Endothelial cell of umbilical vein (primary cell): ENCODE measurements around the gene APC2. TPM values are rescaled to one million over a fixed set of nuclear protein-coding genes. Genes with fewer than 3 reads are reported as not detected.

ENCODE experiments used
- BruUV-seq: library from RNA; stranded (reverse); fragments of 400-500 nt; replicated peaks from 2 replicates; lab custom pipeline; 2021; lab: Mats Ljungman, UMichigan
- CTCF ChIA-PET: fragments of 300-600, 350-600 bp; sonication (Branson Sonifier 250); formaldehyde crosslinking; loops from one replicate; lab custom pipeline; 2021; ENCODE audit warnings: antibody characterized with exemption, inconsistent platforms; lab: Charles Lee
- POLR2A ChIA-PET: fragments of 300-600, 350-600 bp; sonication (Branson Sonifier 250); formaldehyde crosslinking; loops from one replicate; lab custom pipeline; 2021; ENCODE audit warnings: antibody characterized with exemption, inconsistent platforms; lab: Charles Lee
- DNase-seq: peaks from one replicate; pipeline ENCODE4 v3.0.0-alpha.2; 2011; ENCODE audit warnings: low read depth, low spot score
- FAIRE-seq: peaks from 2 replicates; lab custom pipeline; 2011; peaks lifted over from hg19 to GRCh38; lab: Jason Lieb, UNC
- H2AFZ ChIP-seq: 2 replicates; pipeline ENCODE4 v1.6.0; 2012; ENCODE audit warnings: low read depth, low read length, control low read depth, inconsistent platforms
- H3K27ac ChIP-seq: 2 replicates; pipeline ENCODE4 v1.5.1; 2011; ENCODE audit warnings: low read depth, mild to moderate bottlenecking, control low read depth, low read length, moderate library complexity; ENCODE audit not compliant: insufficient read depth
- H3K27me3 ChIP-seq, 2 experiments: 2 replicates each; pipeline versions ENCODE4 v1.6.0 to v1.6.1; 2011; ENCODE audit warnings: low read length in 2 of 2, mixed read lengths in 1 of 2; ENCODE audit not compliant: control insufficient read depth in 2 of 2, insufficient read depth in 2 of 2
- H3K36me3 ChIP-seq, 2 experiments: 2 replicates in 1 of 2; 3 replicates in 1 of 2; pipeline ENCODE4 v1.5.1; 2011; ENCODE audit warnings: low read length in 2 of 2, mild to moderate bottlenecking in 1 of 2, moderate library complexity in 1 of 2; ENCODE audit not compliant: control insufficient read depth in 2 of 2, insufficient read depth in 2 of 2; ENCODE audit errors: extremely low read depth in 1 of 2
- H3K4me1 ChIP-seq: 3 replicates; pipeline ENCODE4 v1.5.1; 2011; ENCODE audit warnings: mild to moderate bottlenecking, low read length; ENCODE audit not compliant: control insufficient read depth, insufficient read depth; ENCODE audit errors: extremely low read depth
- H3K4me2 ChIP-seq: 2 replicates; pipeline ENCODE4 v1.6.1; 2011; ENCODE audit warnings: low read length, control low read depth, mixed read lengths; ENCODE audit not compliant: insufficient read depth
- H3K4me3 ChIP-seq, 3 experiments: fragments of 200-600 bp in 1 of 3; sonication (generic), shearing (Covaris generic) in 1 of 3; replicated peaks in 1 of 3; 2 replicates each; pipeline ENCODE4 v1.5.1; 2011 to 2016; ENCODE audit warnings: control low read depth in 3 of 3, low read length in 3 of 3, mild to moderate bottlenecking in 2 of 3, inconsistent platforms in 1 of 3, low read depth in 1 of 3, moderate library complexity in 1 of 3; ENCODE audit not compliant: insufficient read depth in 1 of 3
- H3K79me2 ChIP-seq: 2 replicates; pipeline ENCODE4 v1.6.0; 2012; ENCODE audit warnings: low read length, inconsistent platforms; ENCODE audit not compliant: control insufficient read depth, insufficient read depth
- H3K9ac ChIP-seq: replicated peaks from 2 replicates; pipeline ENCODE3; 2011; ENCODE audit warnings: low read length, control low read depth; ENCODE audit not compliant: insufficient read depth; ENCODE audit errors: extremely low read depth
- H3K9me1 ChIP-seq: replicated peaks from 3 replicates; pipeline ENCODE4 v1.6.0; 2011; ENCODE audit warnings: mild to moderate bottlenecking, low read length; ENCODE audit not compliant: control insufficient read depth, insufficient read depth; ENCODE audit errors: extremely low read depth
- H3K9me3 ChIP-seq: replicated peaks from 2 replicates; pipeline ENCODE4 v1.5.1; 2012; ENCODE audit warnings: low read length, inconsistent platforms; ENCODE audit not compliant: control insufficient read depth, insufficient read depth
- H4K20me1 ChIP-seq: replicated peaks from 2 replicates; pipeline ENCODE3; 2011; ENCODE audit warnings: mild to moderate bottlenecking, low read length; ENCODE audit not compliant: control insufficient read depth, insufficient read depth; ENCODE audit errors: extremely low read depth
- CTCF ChIP-seq, 2 donors: IDR thresholded peaks; 1 replicate in 1 of 2; 2 replicates in 1 of 2; pipeline ENCODE4 v1.5.1; 2011; ENCODE audit warnings: low read length in 2 of 2, mild to moderate bottlenecking in 2 of 2, moderate library complexity in 2 of 2, control low read depth in 1 of 2, inconsistent platforms in 1 of 2, low read depth in 1 of 2; ENCODE audit not compliant: insufficient read depth in 1 of 2; ENCODE audit errors: extremely low read depth in 1 of 2
- EZH2 ChIP-seq: IDR thresholded peaks from 2 replicates; pipeline ENCODE4 v1.6.1; 2012; ENCODE audit warnings: borderline replicate concordance, low read depth, mild to moderate bottlenecking, moderate library complexity, low read length, inconsistent platforms; ENCODE audit not compliant: severe bottlenecking
- FOS ChIP-seq: IDR thresholded peaks from 2 replicates; pipeline ENCODE4 v1.6.1; 2011; ENCODE audit warnings: mild to moderate bottlenecking, low read length, moderate library complexity, borderline replicate concordance; ENCODE audit not compliant: insufficient read depth
- GATA2 ChIP-seq: IDR thresholded peaks from 2 replicates; pipeline ENCODE4 v1.7.0; 2011; ENCODE audit warnings: low read depth, mild to moderate bottlenecking, moderate library complexity, mixed read lengths, low read length; ENCODE audit not compliant: insufficient read length, insufficient read depth
- JUN ChIP-seq: IDR thresholded peaks from 2 replicates; pipeline ENCODE4 v1.6.1; 2011; ENCODE audit warnings: borderline replicate concordance, low read depth; ENCODE audit not compliant: insufficient read length, insufficient read depth
- MYC ChIP-seq: IDR thresholded peaks from one replicate; pipeline ENCODE4 v1.6.1; 2011; ENCODE audit warnings: mild to moderate bottlenecking, low read depth, low read length
- POLR2A ChIP-seq: IDR thresholded peaks from 2 replicates; pipeline ENCODE4 v1.6.1; 2012; ENCODE audit warnings: low read depth, mild to moderate bottlenecking, control low read depth, low read length
- POLR2AphosphoS5 ChIP-seq: IDR thresholded peaks from 2 replicates; pipeline ENCODE4 v1.6.1; 2012; ENCODE audit warnings: low read depth, mild to moderate bottlenecking, control low read depth, low read length, moderate library complexity; ENCODE audit not compliant: insufficient read depth
- dilution Hi-C: fragments of 300-500 bp; cut with MboI; formaldehyde crosslinking; loops from one replicate; pipeline ENCODE4 v1.15.0; 2019; ENCODE audit warnings: low sequenced_read_pairs; ENCODE audit not compliant: extremely low pct_ligation_motif_present
- intact Hi-C: fragments of 100-400 bp; cut with micrococcal nuclease; formaldehyde crosslinking; loops from one replicate; pipeline ENCODE4 v1.10.0; 2022
- polyA plus RNA-seq, 4 experiments: library from polyadenylated mRNA; depleted of rRNA in 3 of 4; stranded (reverse) in 3 of 4; unstranded in 1 of 4; fragments of >200 nt; gene quantifications; 2 replicates each; pipeline versions ENCODE4 v1.2.1 to v1.2.3, GENCODE V29; 2011 to 2012; ENCODE audit warnings: missing spikeins in 1 of 4
- total RNA-seq: library from RNA; stranded (reverse); gene quantifications from 2 replicates; pipeline ENCODE4 v1.2.3, GENCODE V29; 2021
- TF ChIP-seq, protein P1 (sequence below): IDR thresholded peaks from 2 replicates; pipeline ENCODE4 v1.6.1; 2011; ENCODE audit not compliant: insufficient read depth, insufficient read length

The APC2 gene
- total and polyA plus RNA-seq, 2 donors (not counting 3 experiments of a cell fraction or from before 2014, with no cell fraction given) = 0.01 to 0.04 TPM

DNA sequence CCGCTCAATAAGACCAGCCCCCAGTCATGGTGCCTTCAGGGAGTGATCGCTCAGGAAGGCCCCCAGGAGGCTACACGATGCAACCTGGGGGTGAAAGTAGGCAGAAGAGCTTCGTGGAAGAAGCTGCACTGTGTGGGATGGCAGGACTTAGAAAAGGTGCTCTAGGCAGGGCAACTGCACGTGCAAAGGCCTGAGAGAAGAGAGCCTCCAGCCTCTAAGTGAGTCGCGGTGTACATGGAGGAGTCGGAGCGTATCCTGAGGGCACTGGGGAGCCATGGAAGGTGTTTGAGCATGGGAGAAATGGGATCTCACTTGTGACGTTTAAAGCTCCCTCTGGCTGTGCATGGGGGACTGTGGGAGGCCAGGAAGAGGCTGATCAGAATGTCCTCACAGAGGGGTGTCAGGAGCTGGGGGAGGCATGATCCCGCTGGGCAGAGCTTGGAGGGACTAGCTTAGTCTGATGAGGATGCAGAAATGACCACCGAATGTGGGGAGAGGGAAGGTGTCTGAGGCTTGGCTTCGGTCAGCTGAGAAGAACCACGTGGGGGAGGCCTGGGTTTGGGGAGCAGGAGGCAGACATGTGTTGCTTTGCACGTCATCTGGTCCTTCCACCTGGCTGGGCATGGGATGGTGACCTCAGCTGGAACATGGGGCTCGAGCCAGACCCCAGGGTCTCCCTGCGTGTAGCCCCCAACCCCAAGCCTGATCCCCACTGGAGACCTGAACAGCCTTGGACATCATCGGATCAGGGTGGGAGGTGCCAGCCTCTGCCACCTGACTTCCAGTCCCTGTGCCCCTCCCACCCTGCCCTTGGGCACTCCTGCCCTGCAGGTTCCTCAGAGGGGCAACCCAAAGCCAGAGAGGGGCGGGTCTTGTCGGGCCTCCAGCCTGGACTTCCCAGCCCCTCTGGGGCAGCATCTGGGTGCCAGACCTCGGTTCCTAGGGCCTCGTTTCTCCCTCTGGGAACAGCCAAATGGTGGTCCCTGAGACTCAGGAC is 1.1 kb downstream of the APC2 start:
- ChIA-PET CTCF (no interaction called here), POLR2A (no interaction called here)
- Histone ChIP-seq H3K9me1 (no peaks in the 10 kb centered on the region), H3K27me3 (peaks cover 30 to 44% of the 10 kb centered on the region in 2 experiments), H3K4me3 (no peak overlapping the region), H3K4me2 (no peak overlapping the region), H2AFZ (no peak overlapping the region), H3K36me3 (no peaks in the 10 kb centered on the region), H3K9me3 (no peaks in the 10 kb centered on the region), H3K9ac (no peak overlapping the region), H4K20me1 (no peaks in the 10 kb centered on the region), H3K79me2 (no peaks in the 10 kb centered on the region), H3K27ac (no peak overlapping the region), H3K4me1 (no peaks in the 10 kb centered on the region)
- no peak for FAIRE-seq
- TF ChIP-seq EZH2 (peak; percentile 13), POLR2AphosphoS5 (no peak)
- dilution Hi-C loops (no loop called here), intact Hi-C loops (no loop called here)
- no TSS peak for BruUV-seq
- DNase-seq = no peak

DNA sequence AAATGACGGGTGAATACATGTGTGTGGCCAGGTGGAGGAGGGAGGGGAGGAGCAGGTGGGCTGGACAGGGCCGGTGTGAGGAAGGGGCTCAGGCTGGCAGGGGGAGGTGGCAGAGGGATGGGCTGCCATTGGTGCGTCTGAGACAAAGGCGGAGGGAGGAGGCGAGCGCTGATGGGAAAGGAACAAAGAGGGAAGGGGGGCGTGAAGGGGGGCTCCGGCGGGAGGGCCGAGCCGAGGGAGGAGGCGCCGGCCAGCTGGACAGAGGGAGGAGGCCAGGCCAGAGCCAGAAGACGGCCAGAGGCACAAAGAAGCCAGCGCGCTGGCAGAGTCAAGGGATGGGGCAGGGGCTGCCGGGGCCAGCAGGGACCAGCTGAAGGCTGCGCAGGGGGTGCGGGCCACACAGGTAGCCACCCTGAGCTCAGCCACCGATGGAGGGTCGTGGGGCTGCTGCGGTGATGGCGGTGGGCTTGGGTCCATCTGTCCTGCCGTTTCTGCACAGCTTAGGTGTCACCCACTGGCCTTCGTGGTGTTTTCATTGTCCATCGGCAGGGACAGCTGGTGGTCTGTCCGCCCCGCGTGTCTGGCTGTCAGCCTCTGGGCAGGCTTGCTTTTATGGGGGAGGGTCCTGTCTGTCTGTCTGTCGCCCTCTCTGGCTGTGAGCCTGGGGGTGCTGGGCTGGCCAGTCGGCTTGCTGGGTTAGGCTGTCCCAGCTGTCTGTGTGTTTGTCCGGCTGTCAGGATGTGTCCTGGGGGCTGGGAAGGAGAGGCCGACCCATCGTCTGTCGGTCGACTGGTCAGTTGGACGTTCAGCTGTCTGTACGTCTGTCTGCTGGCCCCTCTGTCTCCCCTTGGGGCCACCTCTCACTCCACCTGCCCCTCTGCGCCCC is 2.2 kb downstream of the APC2 start:
- Histone ChIP-seq H3K9ac (no peak overlapping the region), H3K9me3 (no peaks in the 10 kb centered on the region), H3K36me3 (no peaks in the 10 kb centered on the region), H3K4me1 (no peaks in the 10 kb centered on the region), H3K9me1 (no peaks in the 10 kb centered on the region), H3K27me3 (peaks cover 28 to 43% of the 10 kb centered on the region in 2 experiments), H3K79me2 (no peaks in the 10 kb centered on the region), H2AFZ (no peak overlapping the region), H3K4me2 (no peak overlapping the region), H4K20me1 (no peaks in the 10 kb centered on the region), H3K27ac (no peak overlapping the region), H3K4me3 (no peak overlapping the region)
- DNase-seq (no peak), FAIRE-seq (no peak)
- intact Hi-C loops = no loop called here
- TF ChIP-seq JUN (no peak), POLR2AphosphoS5 (no peak), CTCF (IDR thresholded peaks at IDR 0.05; ENCODE audit: extremely low read depth in 1 of 2, insufficient read depth in 1 of 2, low read depth in 1 of 2, low read length in 2 of 2) (no peak), GATA2 (no peak), FOS (no peak), EZH2 (no peak), MYC (no peak), POLR2A (no peak)
- TF ChIP-seq, protein P1, sequence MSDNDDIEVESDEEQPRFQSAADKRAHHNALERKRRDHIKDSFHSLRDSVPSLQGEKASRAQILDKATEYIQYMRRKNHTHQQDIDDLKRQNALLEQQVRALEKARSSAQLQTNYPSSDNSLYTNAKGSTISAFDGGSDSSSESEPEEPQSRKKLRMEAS = no peak
- no TSS peak for BruUV-seq
- ChIA-PET CTCF (interaction anchor here (0.6 to 2.4 kb wide), 2 partner anchors 14 to 65 kb away, joined by 3 to 14 read pairs; no protein-coding TSS in a partner anchor), POLR2A (no interaction called here)
- dilution Hi-C loops = no loop called here
